Stimulated activated naive CD4-positive, alpha-beta T cell treated with Interleukin-2 at 50 U/mL for 16 hours (primary cell): ENCODE measurements around the gene CYP2A6.
"Not testable (repeated sequence)": the region's sequence is repeated elsewhere in the genome, so short reads cannot be mapped to it uniquely, and the experiment has no call there.

Experiments
- DNase-seq: peaks from one replicate; lab custom pipeline; 2025; lab: John Stamatoyannopoulos, UW

The CYP2A6 gene

DNA sequence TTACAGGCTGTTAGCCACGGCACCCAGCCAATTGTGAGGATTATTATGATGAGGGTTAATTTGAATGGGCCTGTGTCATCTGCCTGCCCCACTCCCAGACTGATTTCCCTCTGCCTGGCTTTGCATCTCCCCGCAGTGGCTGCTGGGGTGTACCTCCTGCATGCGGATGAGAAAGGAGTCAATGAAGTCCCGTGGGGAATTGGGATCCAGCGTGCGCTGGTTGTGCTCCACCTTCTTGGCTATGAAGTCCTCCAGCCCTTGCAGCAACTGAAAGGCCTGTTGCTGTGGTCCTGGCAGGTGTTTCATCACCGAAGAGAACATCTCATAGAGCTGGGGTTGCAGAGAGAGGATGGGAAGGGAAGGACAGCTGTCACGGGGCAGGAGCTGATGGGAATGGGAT is 3.5 kb downstream of the CYP2A6 start:
- not testable (repeated sequence) for DNase-seq

DNA sequence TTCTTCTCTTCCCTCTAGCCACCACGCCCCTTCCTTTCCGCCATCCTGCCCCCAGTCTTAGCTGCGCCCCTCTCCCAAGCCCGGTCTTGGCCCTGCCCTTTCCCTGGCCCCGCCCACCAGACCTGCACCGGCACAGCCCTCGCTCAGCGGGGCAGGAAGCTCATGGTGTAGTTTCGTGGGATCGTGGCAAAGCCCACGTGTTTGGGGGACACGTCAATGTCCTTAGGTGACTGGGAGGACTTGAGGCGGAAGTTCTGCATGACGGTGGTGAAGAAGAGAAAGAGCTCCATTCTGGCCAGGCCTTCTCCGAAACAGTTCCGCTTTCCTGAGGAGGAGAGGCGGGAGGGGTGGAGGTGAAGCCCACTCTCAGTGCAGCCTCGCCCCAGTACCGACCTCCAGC is 6.6 kb downstream of the CYP2A6 start:
- DNase-seq, result peak; percentile 59

DNA sequence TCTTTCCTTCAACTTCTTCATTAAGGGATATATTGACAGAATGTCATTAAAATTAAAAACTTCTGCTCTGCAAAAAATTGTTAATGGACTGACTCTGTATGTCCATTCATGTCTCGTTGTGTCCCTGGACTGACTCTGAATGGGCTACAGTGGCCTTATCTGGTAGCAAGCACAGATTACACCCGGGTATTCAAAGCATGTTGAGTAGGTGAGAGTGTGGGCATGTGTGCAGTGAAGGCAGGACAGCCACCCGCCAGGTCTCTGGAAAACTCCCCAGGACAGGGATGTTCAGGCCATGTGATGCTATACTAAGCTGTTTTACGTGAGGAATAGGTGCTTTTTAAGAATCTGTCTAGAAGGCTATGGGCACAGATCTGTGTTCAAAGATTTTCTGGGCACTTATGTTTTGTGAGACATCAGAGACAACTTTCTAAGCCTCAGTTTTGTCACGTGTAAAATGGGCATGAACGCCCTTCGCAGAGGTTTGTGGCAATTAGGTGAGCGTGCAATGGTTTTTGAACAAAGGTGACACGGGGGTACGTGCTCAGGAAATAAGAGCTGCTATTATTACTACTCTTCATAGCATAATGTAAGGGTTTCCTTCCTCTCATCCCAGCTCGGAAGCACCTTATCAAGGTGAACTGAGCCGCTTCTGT is 7.1 kb downstream of the CYP2A6 start:
- DNase-seq, result not testable (repeated sequence)

DNA sequence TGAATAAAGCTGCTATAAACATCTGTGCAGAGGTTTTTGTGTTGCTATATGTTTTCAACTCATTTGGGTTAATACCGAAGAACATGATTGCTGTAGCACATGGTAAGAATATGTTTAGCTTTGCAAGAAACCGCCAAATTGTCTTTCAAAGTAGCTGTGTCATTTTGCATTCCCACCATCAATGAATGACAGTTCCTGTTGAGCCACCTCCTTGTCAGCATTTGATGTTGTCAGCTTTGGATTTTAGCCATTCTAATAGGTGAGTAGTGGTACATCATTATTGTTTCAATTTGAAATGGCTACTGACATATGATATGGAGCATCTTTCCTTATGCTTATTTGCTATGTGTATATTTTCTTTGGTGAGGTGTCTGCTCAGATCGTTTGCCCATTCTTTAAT is 8.2 kb downstream of the CYP2A6 start:
- not testable (repeated sequence) for DNase-seq

DNA sequence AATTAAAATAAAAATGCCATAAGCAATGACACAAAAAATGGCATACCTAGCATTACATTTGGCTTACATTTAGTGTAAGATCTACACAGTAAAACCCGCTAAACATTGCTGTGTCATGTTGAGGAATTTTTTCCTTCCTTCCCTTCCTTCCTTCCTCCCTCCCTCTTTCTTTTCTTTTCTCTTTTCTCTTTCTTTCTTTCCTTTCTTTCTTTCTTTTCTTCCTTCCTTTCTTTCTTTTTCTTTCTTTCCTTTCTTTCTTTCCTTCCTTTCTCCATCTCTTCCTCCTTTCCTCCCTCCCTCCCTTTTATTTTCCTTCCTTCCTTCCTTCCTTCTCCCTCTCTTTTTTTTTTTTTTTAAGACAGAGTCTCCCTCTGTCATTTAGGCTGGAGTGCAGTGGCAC is 11.8 kb downstream of the CYP2A6 start:
- not testable (repeated sequence) for DNase-seq

DNA sequence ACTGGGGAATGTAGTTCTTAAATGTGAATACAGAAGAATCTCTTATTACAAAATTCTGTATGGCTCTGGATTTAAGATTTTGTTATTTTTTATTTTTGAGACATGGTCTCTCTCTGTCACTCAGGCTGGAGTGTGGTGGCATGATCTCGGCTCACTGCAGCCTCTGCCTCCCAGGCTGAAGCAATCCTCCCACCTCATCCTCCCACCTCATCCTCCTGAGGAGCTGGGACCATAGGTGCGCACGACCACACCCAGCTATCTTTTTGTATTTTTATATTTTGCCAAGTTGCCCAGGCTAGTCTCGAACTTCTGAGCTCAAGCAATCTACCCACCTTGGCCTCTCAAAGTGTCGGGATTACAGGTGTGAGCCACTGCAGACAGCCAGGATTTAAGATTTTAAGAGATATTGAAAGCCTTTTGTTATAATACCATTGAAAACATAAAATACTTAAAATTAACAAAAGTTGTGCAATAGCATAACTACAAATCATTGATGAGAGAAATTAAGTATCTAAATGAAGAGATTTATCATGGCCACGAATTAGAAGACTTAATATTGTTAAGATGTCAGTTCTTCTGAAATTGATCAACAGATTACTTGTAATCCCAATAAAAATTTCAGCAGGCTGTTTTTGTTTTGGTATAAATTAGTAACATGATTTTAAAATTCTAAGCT is 13.4 kb downstream of the CYP2A6 start:
- no peak for DNase-seq

DNA sequence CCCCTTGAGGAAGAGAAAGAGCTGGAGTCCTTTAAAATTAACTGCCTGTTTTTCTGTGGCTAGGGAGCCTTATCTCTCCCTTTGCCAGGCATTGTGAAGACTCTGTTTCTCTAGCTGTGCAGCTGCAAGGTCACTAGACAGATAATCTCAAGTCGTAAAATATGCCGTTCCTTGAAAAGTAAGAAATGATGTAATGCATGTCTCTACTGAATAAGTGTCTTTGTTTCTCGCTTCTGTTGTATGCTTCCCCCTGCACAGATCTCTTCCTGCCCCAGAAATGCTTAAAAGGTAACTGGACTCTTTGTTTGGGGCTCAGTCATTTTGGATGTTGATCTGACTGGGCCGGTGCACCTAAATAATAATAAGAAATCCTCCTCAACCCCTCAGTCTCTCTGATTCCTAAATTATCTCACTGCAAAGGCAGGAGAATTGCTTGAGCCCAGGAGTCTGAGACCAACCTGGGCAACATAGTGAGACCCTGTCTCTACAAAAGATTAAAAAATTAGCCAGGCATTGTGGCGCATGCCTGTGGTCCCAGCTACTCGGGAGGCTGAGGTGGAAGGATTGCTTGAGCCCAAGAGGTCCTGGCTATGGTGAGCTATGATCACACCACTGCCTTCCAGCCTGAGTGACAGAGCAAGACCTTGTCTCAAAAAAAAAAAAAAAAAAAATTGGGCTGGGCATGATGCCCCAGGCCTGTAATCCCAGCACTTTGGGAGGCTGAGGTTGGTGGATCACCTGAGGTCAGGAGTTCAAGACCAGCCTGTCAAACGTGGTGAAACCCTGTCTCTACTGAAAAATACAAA is 16.3 kb downstream of the CYP2A6 start:
- not testable (repeated sequence) for DNase-seq

DNA sequence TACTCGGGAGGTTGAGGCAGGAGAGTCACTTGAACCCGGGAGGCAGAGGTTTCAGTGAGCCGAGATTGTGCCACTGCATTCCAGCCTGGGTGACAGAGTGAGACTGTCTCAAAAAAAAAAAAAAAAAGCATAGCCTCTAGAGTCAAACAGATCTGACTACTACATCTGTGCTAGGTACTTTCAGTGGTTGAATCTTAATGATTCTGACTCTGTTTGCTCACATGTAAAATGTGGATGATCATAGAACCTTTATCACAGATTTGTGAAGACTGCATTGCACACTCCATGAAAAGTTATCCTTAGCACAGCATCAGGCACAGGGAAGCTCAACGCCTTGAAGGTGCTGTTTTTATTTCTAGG is 17.8 kb downstream of the CYP2A6 start:
- DNase-seq, result not testable (repeated sequence)

DNA sequence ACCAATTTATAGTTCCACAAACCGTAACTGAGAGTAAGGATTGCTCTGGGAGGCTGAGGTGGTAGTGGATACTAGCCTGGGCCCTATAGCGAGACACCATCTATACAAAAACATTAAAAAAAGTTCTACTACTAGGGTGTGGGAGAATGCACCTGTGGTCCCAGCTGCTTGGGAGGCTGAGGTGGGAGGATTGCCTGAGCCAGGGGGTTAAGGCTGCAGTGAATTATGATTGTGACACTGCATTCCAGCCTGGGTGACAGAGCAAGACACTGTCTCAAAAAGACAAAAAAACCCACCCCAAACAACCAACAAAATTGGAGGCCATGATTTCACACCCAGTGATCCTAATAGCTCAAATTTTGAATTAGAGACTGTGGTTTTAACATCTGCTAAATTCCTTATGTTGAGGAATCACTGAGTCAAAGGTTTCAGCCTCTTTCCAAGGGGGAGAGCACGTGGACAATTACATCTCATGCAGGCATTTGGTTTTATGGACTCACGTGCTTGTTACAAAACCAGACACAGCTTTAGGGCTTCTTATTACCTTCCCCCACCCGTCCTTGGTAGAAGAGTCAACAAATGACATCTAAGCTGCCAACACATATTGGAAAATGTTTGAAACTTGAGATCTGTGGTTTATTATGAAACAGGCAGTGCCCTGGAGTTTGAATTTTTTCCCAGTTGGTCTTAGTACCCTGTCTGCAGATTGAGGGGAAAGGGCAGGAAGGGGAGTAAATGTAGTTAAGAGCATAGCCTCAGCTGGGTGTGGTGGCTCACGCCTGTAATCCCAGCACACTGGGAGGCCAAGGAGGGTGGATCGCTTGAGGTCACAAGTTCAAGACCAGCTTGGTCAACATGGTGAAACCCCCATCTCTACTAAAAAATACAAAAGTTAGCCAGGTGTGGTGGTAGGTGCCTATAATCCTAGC is 18.5 kb downstream of the CYP2A6 start:
- DNase-seq, result no peak

DNA sequence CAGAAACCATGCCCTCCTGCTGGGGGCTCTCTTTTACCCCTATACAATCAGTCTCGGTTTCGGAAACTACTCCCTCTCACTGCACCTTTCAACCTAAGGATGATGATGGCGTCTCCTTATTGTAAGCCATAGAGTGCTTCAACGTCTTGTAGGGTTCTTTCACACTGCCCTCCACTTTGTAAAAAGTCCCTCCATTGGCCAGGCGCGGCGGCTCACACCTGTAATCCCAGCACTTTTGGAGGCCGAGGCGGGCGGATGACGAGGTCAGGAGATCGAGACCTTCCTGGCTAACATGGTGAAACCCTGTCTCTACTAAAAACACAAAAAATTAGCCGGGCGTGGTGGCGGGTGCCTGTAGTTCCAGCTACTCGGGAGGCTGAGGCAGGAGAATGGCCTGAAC is 19.5 kb downstream of the CYP2A6 start:
- not testable (repeated sequence) for DNase-seq

DNA sequence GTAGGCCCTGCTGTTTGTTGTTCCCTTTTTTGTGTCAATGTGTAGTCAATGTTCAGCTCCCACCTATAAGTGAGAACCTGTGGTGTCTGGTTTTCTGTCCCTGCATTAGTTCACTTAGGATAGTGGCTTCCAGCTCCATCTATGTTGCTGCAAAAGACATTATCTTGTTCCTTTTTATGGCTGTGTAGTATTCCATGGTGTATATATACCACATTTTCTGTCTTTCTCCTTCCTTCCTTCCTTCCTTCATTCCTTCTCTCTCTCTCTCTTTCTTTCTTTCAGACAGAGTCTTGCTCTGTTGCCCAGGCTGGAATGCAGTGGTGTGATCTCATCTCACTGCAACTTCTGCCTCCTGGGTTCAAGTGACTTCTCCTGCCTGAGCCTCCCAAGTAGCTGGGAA is 21.0 kb downstream of the CYP2A6 start:
- DNase-seq, result no peak

DNA sequence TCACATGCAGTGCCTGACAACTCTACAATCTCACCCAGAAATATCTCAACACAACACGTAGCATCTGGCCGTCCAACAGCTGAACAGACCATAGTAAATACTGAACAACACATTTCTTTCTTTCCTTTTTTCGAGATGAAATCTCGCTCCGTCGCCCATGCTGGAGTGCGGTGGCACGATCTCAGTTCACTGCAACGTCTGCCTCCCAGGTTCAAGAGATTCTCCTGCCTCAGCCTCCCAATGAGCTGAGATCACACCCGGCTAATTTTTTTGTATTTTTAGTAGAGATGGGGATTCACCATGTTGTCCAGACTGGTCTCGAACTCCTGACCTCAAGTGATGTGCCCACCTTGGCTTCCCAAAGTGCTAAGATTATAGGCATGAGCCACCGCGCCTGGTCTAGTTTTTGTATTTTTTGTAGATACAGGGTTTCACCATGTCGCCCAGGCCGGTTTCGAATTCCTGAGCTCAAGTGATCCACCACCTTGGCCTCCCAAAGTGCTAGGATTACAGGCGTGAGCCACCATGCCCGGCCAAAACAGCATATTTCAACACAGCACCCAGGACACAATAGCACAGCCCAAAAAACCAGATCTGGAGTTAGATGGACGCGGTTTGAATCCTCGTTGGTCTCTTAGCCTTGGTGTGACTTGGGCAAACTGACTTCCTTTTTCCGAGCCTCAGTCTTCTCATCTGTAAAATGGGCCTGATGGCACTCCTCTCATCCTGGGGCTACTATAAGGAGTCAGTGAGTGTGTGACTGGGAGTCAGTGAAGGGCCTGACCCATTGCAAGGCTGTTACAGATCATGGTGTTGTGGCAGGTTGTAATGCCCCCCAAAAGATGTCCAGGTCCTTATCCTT is 22.6 kb downstream of the CYP2A6 start:
- DNase-seq, result no peak

DNA sequence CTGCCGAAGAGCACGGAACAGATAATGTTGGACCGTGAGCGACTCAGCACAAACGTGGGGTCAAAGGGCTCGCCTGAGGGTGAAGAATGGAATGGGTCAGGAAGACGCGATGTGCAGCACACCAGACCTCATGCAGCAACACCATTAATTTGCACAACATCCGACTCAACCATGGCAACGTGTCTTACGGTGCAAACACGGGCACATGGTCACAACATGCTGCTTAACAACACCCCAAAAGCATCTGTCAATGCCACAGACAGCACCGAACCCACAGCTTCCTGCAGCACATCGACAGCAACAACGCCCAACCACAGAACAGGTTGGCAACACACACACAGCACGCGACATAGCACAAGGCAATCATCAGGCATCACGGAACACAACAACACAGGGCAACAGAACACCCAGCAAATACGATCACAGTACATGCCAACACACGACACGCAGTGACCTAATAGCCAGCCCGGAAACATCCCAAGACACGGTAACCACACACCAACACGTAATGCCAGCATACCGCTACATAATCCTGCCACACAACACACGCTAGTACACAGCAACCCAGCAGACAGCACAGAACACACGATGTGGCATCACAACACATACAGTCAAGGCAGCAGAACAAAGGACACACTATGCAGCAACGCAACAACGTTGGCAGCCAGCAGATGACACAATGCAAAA is 23.4 kb downstream of the CYP2A6 start:
- DNase-seq, result peak; percentile 36

DNA sequence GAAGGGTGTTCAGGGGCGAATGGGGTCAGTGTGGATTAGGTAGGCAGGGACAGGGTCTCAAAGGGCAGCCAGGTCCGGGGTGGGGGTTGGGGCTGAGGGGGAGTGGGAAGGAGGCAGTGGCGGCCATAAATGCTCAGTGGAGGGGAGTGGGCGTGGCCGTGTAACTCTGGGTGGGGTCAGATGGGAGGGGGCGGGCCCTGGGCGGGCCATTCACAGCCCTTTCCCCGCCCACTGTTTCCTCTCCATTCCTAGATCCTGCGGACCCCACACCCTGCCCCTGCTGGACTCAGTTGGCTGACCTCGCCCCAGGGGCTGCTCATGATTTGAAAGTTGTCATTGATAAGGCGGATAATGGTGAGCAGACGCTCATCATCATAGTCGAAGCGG is 23.9 kb downstream of the CYP2A6 start:
- not testable (repeated sequence) for DNase-seq

DNA sequence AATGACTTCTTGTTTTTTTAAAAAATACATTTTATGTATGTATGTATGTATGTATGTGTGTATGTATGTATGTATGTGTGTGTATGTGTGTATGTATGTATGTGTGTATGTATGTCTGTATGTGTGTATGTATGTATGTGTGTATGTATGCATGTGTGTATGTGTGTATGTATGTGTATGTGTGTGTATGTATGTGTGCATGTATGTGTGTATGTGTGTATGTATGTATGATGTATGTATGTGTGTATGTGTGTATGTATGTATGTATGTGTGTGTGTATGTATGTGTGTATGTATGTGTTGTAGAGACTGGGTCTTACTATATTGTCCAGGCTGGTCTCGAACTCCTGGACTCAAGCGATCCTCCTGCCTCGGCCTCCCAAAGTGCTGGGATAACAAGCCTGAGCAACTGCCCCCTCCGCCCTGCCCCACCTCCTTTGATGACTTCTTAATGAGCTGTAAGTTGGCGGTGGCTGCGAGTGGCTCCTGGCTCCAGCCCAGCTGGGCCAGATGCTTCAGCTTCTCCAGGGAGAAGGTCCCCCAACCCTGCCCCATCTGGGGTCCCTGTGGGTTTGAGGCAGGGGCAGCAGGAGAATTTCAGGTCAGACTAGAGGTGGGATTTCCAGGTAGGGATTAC is 24.7 kb downstream of the CYP2A6 start:
- DNase-seq, result not testable (repeated sequence)

DNA sequence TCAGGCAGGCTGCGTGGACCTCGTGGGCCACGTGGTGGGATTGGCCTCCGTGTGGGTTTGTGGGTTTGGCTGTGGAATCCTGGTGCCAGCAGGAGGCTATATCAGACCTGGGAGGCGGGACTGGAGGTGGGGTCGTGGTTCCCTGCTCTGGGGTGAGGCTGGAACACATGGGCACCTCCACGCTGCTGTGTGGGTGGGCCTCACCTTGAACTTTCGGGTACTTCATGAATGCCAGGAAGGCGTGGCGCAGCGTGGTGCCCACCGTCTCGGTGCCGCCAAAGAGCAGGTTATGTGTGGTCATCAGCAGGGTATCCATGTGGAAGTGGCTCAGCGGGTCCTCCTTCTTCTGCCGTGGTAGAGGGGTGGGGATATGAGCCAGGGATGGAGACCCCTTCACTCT is 25.3 kb downstream of the CYP2A6 start:
- DNase-seq, result not testable (repeated sequence)

DNA sequence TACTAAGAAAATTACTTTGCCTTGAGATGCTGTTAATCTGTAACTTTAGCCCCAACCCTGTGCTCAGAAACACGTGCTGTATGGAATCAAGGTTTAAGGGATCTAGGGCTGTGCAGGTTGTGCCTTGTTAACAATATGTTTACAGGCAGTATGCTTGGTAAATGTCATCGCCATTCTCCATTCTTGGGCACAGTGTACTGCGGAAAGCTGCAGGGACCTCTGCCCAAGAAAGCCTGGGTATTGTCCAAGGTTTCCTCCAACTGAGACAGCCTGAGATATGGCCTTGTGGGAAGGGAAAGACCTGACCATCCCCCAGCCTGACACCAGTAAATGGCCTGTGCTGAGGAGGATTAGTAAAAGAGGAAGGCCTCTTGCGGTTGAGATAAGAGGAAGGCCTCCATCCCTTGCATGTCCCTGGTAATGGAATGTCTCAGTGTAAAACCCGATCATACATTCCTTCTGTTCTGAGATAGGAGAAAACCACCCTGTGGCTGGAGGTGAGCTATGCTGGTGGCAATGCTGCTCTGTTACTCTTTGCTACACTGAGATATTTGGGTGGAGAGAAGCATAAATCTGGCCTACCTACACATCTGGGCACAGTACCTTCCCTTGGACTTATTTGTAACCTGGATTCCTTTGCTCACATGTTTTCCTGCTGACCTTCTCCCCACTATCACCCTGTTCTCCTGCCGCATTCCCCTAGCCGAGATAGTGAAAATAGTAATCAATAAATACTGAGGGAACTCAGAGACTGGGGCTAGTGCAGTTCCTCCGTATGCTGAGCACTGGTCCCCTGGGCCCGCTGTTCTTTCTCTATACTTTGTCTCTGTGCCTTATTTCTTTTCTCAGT is 27.3 kb downstream of the CYP2A6 start:
- DNase-seq, result not testable (repeated sequence)

DNA sequence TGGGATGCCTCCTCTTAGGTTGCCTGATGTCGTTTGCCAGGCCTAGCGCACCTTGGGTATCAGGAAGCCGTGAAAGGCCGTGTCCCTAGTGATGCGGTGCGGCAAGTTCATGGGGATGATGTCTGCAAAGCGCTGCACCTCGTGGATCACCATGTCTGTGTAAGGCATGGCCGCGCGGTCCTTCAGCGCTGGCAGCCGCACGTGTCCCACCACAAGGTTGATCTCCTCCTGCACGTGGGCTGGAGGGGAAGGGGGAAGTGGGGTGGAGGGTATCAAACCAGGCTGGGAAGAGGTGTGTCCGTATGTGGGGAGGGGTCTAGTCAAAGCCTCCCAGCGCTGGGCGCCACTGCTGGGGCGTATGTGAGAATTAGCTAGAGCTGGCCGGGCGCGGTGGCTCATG is 28.1 kb downstream of the CYP2A6 start:
- DNase-seq, result no peak
